Measurements from ENCODE around the gene PIK3AP1.

DNA sequence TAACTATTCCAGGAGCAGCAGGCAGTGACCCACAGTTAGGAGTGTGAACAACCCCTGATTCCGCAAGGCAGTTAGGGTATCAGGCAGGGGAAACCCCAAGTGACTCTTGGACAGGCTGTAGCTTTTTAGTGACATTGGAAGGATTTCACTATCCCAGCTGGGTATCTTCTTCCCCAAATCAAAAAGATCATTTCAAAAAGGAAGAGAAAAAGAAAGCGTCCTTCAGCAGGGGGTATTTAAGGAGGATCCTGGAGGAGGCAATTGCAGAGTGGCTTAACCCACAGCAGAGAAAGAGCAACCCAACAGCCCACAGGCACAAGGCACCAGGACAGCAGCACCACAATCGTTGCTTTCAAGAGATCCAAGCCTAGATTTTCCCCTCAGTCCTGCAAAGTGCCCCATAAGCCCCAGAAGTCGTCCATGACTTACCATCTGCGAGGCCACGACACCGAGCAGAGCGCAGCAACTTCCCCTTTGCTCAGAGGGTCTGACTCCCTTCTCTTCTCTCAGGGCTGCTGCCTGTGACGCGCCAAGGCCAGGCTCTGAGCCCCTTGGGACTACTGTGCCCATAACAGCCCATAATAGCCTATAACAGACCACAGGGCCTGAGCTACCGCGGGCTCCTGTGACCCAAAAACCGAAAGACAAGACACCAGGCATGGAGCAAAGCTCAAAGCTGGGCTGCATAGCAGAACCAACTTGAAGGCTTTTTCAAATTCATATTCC is 19.8 kb downstream of the PIK3AP1 start:
- TF ChIP-seq MYC (IDR thresholded peaks at IDR 0.05; ENCODE audit: borderline replicate concordance, low read length), result no peak
- TF ChIP-seq, protein P1, sequence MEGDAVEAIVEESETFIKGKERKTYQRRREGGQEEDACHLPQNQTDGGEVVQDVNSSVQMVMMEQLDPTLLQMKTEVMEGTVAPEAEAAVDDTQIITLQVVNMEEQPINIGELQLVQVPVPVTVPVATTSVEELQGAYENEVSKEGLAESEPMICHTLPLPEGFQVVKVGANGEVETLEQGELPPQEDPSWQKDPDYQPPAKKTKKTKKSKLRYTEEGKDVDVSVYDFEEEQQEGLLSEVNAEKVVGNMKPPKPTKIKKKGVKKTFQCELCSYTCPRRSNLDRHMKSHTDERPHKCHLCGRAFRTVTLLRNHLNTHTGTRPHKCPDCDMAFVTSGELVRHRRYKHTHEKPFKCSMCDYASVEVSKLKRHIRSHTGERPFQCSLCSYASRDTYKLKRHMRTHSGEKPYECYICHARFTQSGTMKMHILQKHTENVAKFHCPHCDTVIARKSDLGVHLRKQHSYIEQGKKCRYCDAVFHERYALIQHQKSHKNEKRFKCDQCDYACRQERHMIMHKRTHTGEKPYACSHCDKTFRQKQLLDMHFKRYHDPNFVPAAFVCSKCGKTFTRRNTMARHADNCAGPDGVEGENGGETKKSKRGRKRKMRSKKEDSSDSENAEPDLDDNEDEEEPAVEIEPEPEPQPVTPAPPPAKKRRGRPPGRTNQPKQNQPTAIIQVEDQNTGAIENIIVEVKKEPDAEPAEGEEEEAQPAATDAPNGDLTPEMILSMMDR (IDR thresholded peaks at IDR 0.05), result no peak
